GM12801 (cell line): ENCODE data around the gene LCLAT1.

ENCODE experiments used
- TF ChIP-seq, protein P1 (sequence below): IDR thresholded peaks from one replicate; pipeline ENCODE4 v1.5.1; 2011; ENCODE audit warnings: control low read depth; ENCODE audit not compliant: insufficient read length; ENCODE audit errors: extremely low read depth

Gene LCLAT1

DNA sequence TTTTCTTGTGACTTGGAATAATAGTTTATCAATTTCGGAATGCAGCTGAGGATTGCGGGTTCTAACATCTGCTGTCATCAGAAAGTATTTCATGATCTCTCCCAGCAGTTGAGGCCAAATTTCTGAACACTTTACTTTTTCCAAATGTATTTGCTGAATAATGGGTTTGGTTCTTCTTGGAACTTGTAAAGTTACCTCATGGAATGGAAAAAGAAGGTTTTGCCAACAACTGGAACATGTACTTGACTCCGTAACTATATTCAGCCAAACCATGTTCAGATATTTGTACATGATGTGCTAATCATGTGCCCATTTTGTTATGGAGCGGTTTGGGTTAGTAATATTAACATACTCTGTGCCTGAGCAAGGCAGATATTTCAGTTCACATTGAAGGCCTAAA lies 119.6 kb downstream of the LCLAT1 start:
- TF ChIP-seq, protein P1, sequence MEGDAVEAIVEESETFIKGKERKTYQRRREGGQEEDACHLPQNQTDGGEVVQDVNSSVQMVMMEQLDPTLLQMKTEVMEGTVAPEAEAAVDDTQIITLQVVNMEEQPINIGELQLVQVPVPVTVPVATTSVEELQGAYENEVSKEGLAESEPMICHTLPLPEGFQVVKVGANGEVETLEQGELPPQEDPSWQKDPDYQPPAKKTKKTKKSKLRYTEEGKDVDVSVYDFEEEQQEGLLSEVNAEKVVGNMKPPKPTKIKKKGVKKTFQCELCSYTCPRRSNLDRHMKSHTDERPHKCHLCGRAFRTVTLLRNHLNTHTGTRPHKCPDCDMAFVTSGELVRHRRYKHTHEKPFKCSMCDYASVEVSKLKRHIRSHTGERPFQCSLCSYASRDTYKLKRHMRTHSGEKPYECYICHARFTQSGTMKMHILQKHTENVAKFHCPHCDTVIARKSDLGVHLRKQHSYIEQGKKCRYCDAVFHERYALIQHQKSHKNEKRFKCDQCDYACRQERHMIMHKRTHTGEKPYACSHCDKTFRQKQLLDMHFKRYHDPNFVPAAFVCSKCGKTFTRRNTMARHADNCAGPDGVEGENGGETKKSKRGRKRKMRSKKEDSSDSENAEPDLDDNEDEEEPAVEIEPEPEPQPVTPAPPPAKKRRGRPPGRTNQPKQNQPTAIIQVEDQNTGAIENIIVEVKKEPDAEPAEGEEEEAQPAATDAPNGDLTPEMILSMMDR: no peak

DNA sequence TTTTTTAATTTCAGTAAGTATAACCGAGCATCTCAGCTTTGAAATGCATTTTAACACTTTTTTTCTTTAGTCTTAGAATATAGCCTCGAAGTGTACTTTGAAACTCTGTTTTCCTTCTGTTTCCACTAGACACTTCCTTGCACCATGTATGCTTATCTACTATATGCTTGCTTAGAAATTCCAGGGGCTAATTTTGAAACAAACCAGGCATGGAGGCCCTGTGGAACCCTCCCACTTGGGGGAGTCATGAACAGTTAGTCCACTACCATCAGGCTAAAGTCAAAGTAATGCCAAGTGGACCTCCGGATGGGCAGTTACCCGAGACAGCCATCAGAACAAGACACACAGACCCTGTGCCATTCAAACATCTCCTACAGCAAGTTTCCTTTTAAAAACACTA lies 120.3 kb downstream of the LCLAT1 start:
- TF ChIP-seq, protein P1: no peak

DNA sequence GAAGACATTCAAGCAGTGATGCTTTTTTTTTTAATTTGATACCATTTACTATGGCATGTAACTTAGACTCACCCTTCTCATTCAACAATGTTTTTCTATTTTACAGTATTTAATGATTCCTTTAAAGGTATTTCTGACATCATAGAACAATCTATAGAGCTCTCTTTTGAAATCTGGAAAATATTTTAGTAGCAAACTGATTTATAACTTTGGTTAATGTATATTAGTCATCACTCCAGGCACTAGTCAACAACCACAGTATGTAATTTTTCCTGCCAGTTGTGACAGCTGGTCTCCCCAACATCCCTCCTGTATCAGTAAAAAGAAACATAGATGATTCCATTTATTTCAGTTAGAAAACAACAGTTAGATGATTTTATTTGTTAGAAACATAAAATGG lies 122.9 kb downstream of the LCLAT1 start:
- TF ChIP-seq, protein P1: no peak

DNA sequence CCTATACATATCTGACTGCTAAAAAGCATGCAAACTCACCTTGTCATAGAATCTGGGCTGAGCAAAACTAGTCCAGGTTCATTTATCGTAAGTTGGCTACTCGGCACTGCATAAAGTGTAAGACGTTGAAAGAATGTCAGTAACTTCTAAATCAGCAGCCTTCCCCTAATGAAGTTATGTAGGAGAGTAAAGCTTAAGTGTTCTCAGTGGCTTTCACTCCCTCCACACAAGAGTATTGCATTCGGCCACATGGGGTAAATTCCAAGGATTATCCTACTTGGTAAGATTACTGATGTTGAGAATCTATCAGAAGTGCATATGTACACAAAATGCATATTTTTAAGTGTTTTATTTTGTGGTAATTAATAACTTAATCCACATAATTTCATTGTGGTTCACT lies 130.1 kb downstream of the LCLAT1 start:
- TF ChIP-seq, protein P1: no peak

DNA sequence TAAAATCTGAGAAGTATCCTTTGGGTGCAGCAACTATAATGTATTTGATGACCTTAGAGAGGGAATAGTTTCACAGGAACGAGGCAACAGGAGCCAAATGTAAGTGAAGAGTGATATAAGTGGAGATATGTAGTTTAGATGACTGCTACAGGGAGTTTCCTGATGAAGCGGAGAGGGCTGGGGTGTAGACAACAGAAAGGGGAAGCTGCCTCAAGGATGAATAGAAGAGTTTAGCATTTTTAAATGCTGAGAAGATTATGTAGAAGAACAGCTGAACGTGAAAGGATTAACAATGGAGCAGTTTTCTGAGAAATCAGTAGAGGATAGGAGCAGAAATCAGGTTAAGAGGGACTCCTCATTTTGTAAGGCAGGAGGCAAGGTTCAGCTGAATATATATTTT lies 133.3 kb downstream of the LCLAT1 start:
- TF ChIP-seq, protein P1: no peak

DNA sequence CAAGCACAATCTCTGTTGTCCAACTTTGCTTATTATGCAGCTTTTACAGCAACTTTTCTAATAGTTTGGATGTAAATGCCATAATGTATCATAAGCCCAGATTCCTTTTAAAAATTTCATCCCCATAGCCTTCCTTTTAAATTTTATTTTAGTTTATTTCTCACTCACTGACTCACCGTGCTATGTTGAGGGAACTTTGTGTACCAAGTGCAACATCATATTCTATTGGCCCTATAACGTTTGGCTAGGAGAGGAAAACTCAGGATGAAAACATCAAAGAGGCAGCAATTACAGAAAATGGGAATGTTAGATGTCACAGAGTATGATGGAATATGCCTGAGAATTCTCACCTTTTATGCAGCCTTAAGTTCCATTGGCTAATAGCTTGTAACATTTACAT lies 135.5 kb downstream of the LCLAT1 start:
- TF ChIP-seq, protein P1: no peak

DNA sequence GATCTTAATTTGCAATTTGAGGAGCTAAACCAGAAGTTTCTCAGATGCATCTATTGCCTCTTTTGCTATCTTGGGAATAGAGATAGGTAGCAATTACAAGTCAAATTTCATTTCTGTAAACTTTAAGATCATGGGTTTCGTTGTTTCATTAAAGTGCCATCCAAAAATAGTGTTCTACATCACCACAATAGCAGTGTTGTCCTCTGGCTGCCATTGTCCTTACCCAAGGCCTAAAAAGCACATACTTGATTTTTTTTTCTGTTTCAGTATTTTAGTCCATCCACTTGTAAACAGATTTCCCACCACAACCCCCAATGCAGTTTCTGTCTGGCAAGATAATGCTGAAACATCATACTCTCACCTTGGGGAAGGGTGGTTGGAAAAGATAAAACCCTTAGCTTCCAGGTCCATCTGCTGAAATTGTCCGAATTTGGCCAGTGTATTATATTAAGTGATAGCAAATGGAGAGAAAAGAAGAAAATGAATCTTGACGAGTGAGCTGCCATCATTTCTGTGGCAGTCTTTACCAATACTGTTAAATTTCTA lies 136.2 kb downstream of the LCLAT1 start:
- TF ChIP-seq, protein P1: no peak
